ENCODE data around the gene LAMP5.
A peak's percentile ranks its signal among the peaks of the same experiment; 100 is the strongest.

DNA sequence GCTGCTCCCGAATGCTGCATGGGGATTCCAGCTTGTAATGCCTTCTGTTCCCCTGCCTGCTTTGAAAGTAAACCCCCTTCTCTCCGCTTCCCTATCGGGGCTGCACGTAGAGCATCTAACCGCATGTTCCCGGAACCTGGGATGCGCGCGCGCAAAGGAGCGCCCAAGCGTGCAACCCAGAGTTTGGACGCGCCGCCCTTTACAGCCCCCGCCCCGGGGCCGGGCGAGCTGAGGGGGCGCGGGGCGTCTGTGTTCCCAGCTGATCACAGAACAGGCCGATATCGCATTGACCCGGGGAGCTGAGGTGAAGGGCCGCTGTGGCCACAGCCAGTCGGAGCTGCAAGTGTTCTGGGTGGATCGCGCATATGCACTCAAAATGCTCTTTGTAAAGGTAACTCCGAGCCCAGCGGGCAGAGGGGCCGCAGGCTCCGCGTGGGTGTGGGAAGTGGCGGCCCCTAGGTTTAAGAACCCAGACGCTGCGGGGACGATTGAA lies 1.4 kb downstream of the LAMP5 start:
- TF ChIP-seq, protein P1, sequence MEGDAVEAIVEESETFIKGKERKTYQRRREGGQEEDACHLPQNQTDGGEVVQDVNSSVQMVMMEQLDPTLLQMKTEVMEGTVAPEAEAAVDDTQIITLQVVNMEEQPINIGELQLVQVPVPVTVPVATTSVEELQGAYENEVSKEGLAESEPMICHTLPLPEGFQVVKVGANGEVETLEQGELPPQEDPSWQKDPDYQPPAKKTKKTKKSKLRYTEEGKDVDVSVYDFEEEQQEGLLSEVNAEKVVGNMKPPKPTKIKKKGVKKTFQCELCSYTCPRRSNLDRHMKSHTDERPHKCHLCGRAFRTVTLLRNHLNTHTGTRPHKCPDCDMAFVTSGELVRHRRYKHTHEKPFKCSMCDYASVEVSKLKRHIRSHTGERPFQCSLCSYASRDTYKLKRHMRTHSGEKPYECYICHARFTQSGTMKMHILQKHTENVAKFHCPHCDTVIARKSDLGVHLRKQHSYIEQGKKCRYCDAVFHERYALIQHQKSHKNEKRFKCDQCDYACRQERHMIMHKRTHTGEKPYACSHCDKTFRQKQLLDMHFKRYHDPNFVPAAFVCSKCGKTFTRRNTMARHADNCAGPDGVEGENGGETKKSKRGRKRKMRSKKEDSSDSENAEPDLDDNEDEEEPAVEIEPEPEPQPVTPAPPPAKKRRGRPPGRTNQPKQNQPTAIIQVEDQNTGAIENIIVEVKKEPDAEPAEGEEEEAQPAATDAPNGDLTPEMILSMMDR (IDR thresholded peaks at IDR 0.05; ENCODE audit: insufficient read depth, low read depth, low read length) = no peak
- TF ChIP-seq EZH2 (IDR thresholded peaks at IDR 0.05; ENCODE audit: insufficient read depth, low read length) = peak; percentile 69
